ENCODE measurements around the gene COL6A3. TPM values are rescaled to one million over a fixed set of nuclear protein-coding genes. Genes with fewer than 3 reads are reported as not detected.

The COL6A3 gene
- polyA plus RNA-seq, 1 donor (not counting 4 experiments of a cell fraction or from before 2014, with no cell fraction given): not detected

DNA sequence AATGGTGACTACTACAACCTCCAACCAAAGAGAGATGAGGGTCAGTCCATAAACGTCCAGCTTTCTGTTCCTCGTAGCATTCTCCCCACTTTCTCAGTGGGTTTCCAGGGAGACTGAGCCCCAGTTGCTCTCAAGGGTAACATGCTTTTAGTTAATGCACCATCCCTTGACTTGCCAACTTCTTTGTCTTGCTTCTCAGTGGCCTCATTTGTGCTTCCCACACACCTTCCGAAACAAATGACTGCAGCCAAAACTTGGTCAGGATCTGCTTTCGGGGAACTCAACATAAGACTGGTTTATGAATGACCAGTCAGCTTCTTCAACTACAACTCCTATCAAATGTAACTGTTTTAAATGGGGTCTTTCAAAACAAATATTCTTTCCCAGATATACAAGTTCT lies 94.1 kb downstream of the COL6A3 start:
- Histone ChIP-seq H3K4me1 (ENCODE audit: control insufficient read depth, extremely low read depth, insufficient read depth, low read length) (peaks cover 3% of the 10 kb centered on the region), H2AFZ (ENCODE audit: control insufficient read depth, low read length) (no peak overlapping the region), H3K9me3 (ENCODE audit: control insufficient read depth, low read depth, low read length) (no peaks in the 10 kb centered on the region), H3K9me1 (ENCODE audit: control insufficient read depth, extremely low read depth, insufficient read depth, low read length) (no peaks in the 10 kb centered on the region), H3K36me3 (ENCODE audit: control insufficient read depth in 2 of 2, extremely low read depth in 1 of 2, insufficient read depth in 2 of 2, low read length in 2 of 2) (no peaks in the 10 kb centered on the region), H3K27ac (ENCODE audit: control insufficient read depth, insufficient read depth, low read length) (no peak overlapping the region), H3K27me3 (ENCODE audit: control insufficient read depth, extremely low read depth, insufficient read depth, low read length) (peaks cover 37% of the 10 kb centered on the region), H3K79me2 (ENCODE audit: control insufficient read depth, insufficient read depth, low read length) (no peaks in the 10 kb centered on the region), H3K4me3 (ENCODE audit: control insufficient read depth in 2 of 3, extremely low read depth in 1 of 3, insufficient read depth in 2 of 3, low read depth in 1 of 3, low read length in 3 of 3) (no peak overlapping the region), H4K20me1 (ENCODE audit: control insufficient read depth, extremely low read depth, insufficient read depth, low read length) (no peaks in the 10 kb centered on the region), H3K9ac (ENCODE audit: control insufficient read depth, extremely low read depth, insufficient read depth, low read length) (no peak overlapping the region), H3K4me2 (ENCODE audit: control insufficient read depth, extremely low read depth, insufficient read depth, low read depth, low read length) (no peak overlapping the region)
- dilution Hi-C loops (cut with MboI; ENCODE audit: extremely low pct_ligation_motif_present, low sequenced_read_pairs): no loop called here
- DNase-seq (ENCODE audit: low read depth, low spot score) (no peak), FAIRE-seq (no peak)
- TF ChIP-seq EZH2 (IDR thresholded peaks at IDR 0.05; ENCODE audit: low read length): no peak
- no peak for TF ChIP-seq CTCF (optimal IDR thresholded peaks at IDR 0.05 in 1 of 3, IDR thresholded peaks at IDR 0.05 in 1 of 3, conservative IDR thresholded peaks at IDR 0.05 in 1 of 3; ENCODE audit: extremely low read depth in 1 of 3, insufficient read depth in 2 of 3, low read length in 3 of 3)

DNA sequence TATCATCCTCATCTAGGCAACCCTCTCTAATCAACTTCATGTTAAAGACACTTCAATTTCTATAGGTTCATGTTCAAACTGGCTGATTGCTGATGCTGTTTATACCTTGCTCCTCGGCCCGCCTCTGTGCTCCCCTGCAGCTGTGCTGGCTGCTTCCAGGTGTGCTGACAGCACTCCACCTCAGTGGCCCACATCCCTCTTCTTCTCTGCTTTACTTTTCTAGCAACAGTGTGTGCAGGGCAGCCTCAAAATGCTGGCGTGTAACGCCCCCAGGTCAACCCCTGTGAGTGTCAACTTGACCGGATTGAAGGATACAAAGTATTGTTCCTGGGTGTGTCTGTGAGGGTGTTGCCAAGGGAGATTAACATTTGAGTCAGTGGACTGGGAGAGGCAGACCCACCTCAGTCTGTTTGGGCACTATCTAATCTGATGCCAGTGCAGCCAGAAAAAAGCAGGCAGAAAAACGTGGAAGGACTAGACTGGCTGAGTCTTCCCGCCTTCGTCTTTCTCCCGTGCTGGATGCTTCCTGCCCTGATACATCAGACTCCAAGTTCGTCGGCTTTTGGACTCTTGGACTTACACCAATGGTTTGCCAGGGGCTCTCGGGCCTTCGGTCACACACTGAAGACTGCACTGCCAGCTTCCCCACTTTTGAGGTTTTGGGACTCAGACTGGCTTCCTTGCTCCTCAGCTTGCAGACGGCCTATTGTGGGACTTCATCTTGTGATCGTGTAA lies 94.7 kb downstream of the COL6A3 start:
- H3K4me3 ChIP-seq (ENCODE audit: control insufficient read depth in 2 of 3, extremely low read depth in 1 of 3, insufficient read depth in 2 of 3, low read depth in 1 of 3, low read length in 3 of 3): no peak overlapping the region
- no peak for TF ChIP-seq EZH2 (IDR thresholded peaks at IDR 0.05; ENCODE audit: low read length)
- TF ChIP-seq CTCF (optimal IDR thresholded peaks at IDR 0.05 in 1 of 3, IDR thresholded peaks at IDR 0.05 in 1 of 3, conservative IDR thresholded peaks at IDR 0.05 in 1 of 3; ENCODE audit: extremely low read depth in 1 of 3, insufficient read depth in 2 of 3, low read length in 3 of 3): no peak
- no peak for FAIRE-seq
- H2AFZ ChIP-seq (ENCODE audit: control insufficient read depth, low read length): no peak overlapping the region
- no peaks in the 10 kb centered on the region for H3K9me1 ChIP-seq (ENCODE audit: control insufficient read depth, extremely low read depth, insufficient read depth, low read length)
- no peaks in the 10 kb centered on the region for H3K9me3 ChIP-seq (ENCODE audit: control insufficient read depth, low read depth, low read length)
- dilution Hi-C loops (cut with MboI; ENCODE audit: extremely low pct_ligation_motif_present, low sequenced_read_pairs): no loop called here
- no peaks in the 10 kb centered on the region for H3K36me3 ChIP-seq (ENCODE audit: control insufficient read depth in 2 of 2, extremely low read depth in 1 of 2, insufficient read depth in 2 of 2, low read length in 2 of 2)
- no peak for DNase-seq (ENCODE audit: low read depth, low spot score)
- no peaks in the 10 kb centered on the region for H4K20me1 ChIP-seq (ENCODE audit: control insufficient read depth, extremely low read depth, insufficient read depth, low read length)
- H3K27me3 ChIP-seq (ENCODE audit: control insufficient read depth, extremely low read depth, insufficient read depth, low read length): peaks cover 34% of the 10 kb centered on the region
- no peak overlapping the region for H3K27ac ChIP-seq (ENCODE audit: control insufficient read depth, insufficient read depth, low read length)
- H3K4me2 ChIP-seq (ENCODE audit: control insufficient read depth, extremely low read depth, insufficient read depth, low read depth, low read length): no peak overlapping the region
- peaks cover 3% of the 10 kb centered on the region for H3K4me1 ChIP-seq (ENCODE audit: control insufficient read depth, extremely low read depth, insufficient read depth, low read length)
- H3K79me2 ChIP-seq (ENCODE audit: control insufficient read depth, insufficient read depth, low read length): no peaks in the 10 kb centered on the region
- no peak overlapping the region for H3K9ac ChIP-seq (ENCODE audit: control insufficient read depth, extremely low read depth, insufficient read depth, low read length)
